Measurements from ENCODE around the gene BRMS1. TPM values are rescaled to one million over a fixed set of nuclear protein-coding genes. Genes with fewer than 3 reads are reported as not detected.

Gene BRMS1
- polyA plus RNA-seq, 1 donor (not counting 4 experiments of a cell fraction or from before 2014, with no cell fraction given), result 61.4 TPM

GRCh38 chr11:66323684-66324083, 21.2 kb downstream of the BRMS1 start:
- Histone ChIP-seq H3K9ac (ENCODE audit: control insufficient read depth, extremely low read depth, insufficient read depth, low read length) (no peak overlapping the region), H3K27me3 (ENCODE audit: control insufficient read depth, extremely low read depth, insufficient read depth, low read length) (no peaks in the 10 kb centered on the region), H3K4me2 (ENCODE audit: control insufficient read depth, extremely low read depth, insufficient read depth, low read depth, low read length) (no peak overlapping the region), H3K79me2 (ENCODE audit: control insufficient read depth, insufficient read depth, low read length) (no peaks in the 10 kb centered on the region), H2AFZ (ENCODE audit: control insufficient read depth, low read length) (no peak overlapping the region), H3K36me3 (ENCODE audit: control insufficient read depth in 2 of 2, extremely low read depth in 1 of 2, insufficient read depth in 2 of 2, low read length in 2 of 2) (no peaks in the 10 kb centered on the region), H3K9me3 (ENCODE audit: control insufficient read depth, low read depth, low read length) (no peaks in the 10 kb centered on the region), H3K27ac (ENCODE audit: control insufficient read depth, insufficient read depth, low read length) (no peak overlapping the region), H4K20me1 (ENCODE audit: control insufficient read depth, extremely low read depth, insufficient read depth, low read length) (no peaks in the 10 kb centered on the region), H3K9me1 (ENCODE audit: control insufficient read depth, extremely low read depth, insufficient read depth, low read length) (no peaks in the 10 kb centered on the region), H3K4me3 (ENCODE audit: control insufficient read depth in 2 of 3, extremely low read depth in 1 of 3, insufficient read depth in 2 of 3, low read depth in 1 of 3, low read length in 3 of 3) (no peak overlapping the region), H3K4me1 (ENCODE audit: control insufficient read depth, extremely low read depth, insufficient read depth, low read length) (peaks cover 36% of the 10 kb centered on the region)
- FAIRE-seq, result no peak
- dilution Hi-C loops (cut with MboI; ENCODE audit: extremely low pct_ligation_motif_present, low sequenced_read_pairs), result no loop called here
- TF ChIP-seq, protein P1, sequence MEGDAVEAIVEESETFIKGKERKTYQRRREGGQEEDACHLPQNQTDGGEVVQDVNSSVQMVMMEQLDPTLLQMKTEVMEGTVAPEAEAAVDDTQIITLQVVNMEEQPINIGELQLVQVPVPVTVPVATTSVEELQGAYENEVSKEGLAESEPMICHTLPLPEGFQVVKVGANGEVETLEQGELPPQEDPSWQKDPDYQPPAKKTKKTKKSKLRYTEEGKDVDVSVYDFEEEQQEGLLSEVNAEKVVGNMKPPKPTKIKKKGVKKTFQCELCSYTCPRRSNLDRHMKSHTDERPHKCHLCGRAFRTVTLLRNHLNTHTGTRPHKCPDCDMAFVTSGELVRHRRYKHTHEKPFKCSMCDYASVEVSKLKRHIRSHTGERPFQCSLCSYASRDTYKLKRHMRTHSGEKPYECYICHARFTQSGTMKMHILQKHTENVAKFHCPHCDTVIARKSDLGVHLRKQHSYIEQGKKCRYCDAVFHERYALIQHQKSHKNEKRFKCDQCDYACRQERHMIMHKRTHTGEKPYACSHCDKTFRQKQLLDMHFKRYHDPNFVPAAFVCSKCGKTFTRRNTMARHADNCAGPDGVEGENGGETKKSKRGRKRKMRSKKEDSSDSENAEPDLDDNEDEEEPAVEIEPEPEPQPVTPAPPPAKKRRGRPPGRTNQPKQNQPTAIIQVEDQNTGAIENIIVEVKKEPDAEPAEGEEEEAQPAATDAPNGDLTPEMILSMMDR (optimal IDR thresholded peaks at IDR 0.05 in 1 of 3, IDR thresholded peaks at IDR 0.05 in 1 of 3, conservative IDR thresholded peaks at IDR 0.05 in 1 of 3; ENCODE audit: extremely low read depth in 1 of 3, insufficient read depth in 2 of 3, low read length in 3 of 3), result no peak
- TF ChIP-seq EZH2 (IDR thresholded peaks at IDR 0.05; ENCODE audit: low read length), result no peak
- DNase-seq (ENCODE audit: low read depth, low spot score), result no peak

GRCh38 chr11:66322732-66323427, 22.0 kb downstream of the BRMS1 start:
- H3K9ac ChIP-seq (ENCODE audit: control insufficient read depth, extremely low read depth, insufficient read depth, low read length), result no peak overlapping the region
- H3K27me3 ChIP-seq (ENCODE audit: control insufficient read depth, extremely low read depth, insufficient read depth, low read length), result no peaks in the 10 kb centered on the region
- H3K36me3 ChIP-seq (ENCODE audit: control insufficient read depth in 2 of 2, extremely low read depth in 1 of 2, insufficient read depth in 2 of 2, low read length in 2 of 2), result no peaks in the 10 kb centered on the region
- H2AFZ ChIP-seq (ENCODE audit: control insufficient read depth, low read length), result no peak overlapping the region
- no peaks in the 10 kb centered on the region for H3K79me2 ChIP-seq (ENCODE audit: control insufficient read depth, insufficient read depth, low read length)
- no peaks in the 10 kb centered on the region for H4K20me1 ChIP-seq (ENCODE audit: control insufficient read depth, extremely low read depth, insufficient read depth, low read length)
- H3K9me3 ChIP-seq (ENCODE audit: control insufficient read depth, low read depth, low read length), result no peaks in the 10 kb centered on the region
- FAIRE-seq, result no peak
- TF ChIP-seq, protein P1 (optimal IDR thresholded peaks at IDR 0.05 in 1 of 3, IDR thresholded peaks at IDR 0.05 in 1 of 3, conservative IDR thresholded peaks at IDR 0.05 in 1 of 3; ENCODE audit: extremely low read depth in 1 of 3, insufficient read depth in 2 of 3, low read length in 3 of 3), result no peak
- no peak for TF ChIP-seq EZH2 (IDR thresholded peaks at IDR 0.05; ENCODE audit: low read length)
- dilution Hi-C loops (cut with MboI; ENCODE audit: extremely low pct_ligation_motif_present, low sequenced_read_pairs), result no loop called here
- H3K27ac ChIP-seq (ENCODE audit: control insufficient read depth, insufficient read depth, low read length), result no peak overlapping the region
- no peak overlapping the region for H3K4me3 ChIP-seq (ENCODE audit: control insufficient read depth in 2 of 3, extremely low read depth in 1 of 3, insufficient read depth in 2 of 3, low read depth in 1 of 3, low read length in 3 of 3)
- DNase-seq (ENCODE audit: low read depth, low spot score), result no peak
- H3K4me2 ChIP-seq (ENCODE audit: control insufficient read depth, extremely low read depth, insufficient read depth, low read depth, low read length), result no peak overlapping the region
- no peaks in the 10 kb centered on the region for H3K9me1 ChIP-seq (ENCODE audit: control insufficient read depth, extremely low read depth, insufficient read depth, low read length)
- peaks cover 36% of the 10 kb centered on the region for H3K4me1 ChIP-seq (ENCODE audit: control insufficient read depth, extremely low read depth, insufficient read depth, low read length)
